Fibroblast of skin of left biceps (primary cell): Measurements from ENCODE around the gene DHRS1.

ENCODE experiments used
- DNase-seq, 2 experiments: peaks; one replicate each; pipeline ENCODE4 v3.0.0-alpha.2; 2013; ENCODE audit warnings: low read depth in 2 of 2

Gene DHRS1

GRCh38 chr14:24299255-24300191 lies at the start of gene DHRS1, which contains the start of gene NOP9:
Gene DHRS1, minus strand, starts transcription at chr14:24299780. Its CDS starts 674 bp downstream, at chr14:24299106.
Gene NOP9, plus strand, starts transcription at chr14:24299850. Its CDS starts 105 bp downstream, at chr14:24299955.
- peak; percentile 41 to 64 for DNase-seq

GRCh38 chr14:24348186-24348585 lies 48.6 kb upstream of the DHRS1 start:
- no peak for DNase-seq

- no peak for DNase-seq
Measured at GRCh38 chr14:24347134-24347533, 47.6 kb upstream of the DHRS1 start.

- DNase-seq: no peak
Measured at GRCh38 chr14:24343795-24344660, 44.4 kb upstream of the DHRS1 start.

GRCh38 chr14:24342889-24343288 lies 43.3 kb upstream of the DHRS1 start:
- DNase-seq: no peak

- no peak for DNase-seq
Measured at GRCh38 chr14:24340606-24341005, 41.0 kb upstream of the DHRS1 start.

- no peak for DNase-seq
Measured at GRCh38 chr14:24339284-24340151, 39.9 kb upstream of the DHRS1 start, which contains the start of gene RIPK3. Gene RIPK3, minus strand, starts transcription at chr14:24339991. Its CDS starts 165 bp downstream, at chr14:24339826.

- DNase-seq: no peak
Measured at GRCh38 chr14:24338843-24339242, 39.3 kb upstream of the DHRS1 start.

- no peak for DNase-seq
Measured at GRCh38 chr14:24337824-24338175, 38.2 kb upstream of the DHRS1 start.

GRCh38 chr14:24337144-24337823 lies 37.7 kb upstream of the DHRS1 start:
- DNase-seq: no peak

GRCh38 chr14:24335461-24336171 lies 36.0 kb upstream of the DHRS1 start:
- no peak for DNase-seq

- no peak for DNase-seq
Measured at GRCh38 chr14:24334431-24335291, 35.1 kb upstream of the DHRS1 start, which contains the start of gene ADCY4. Gene ADCY4, minus strand, starts transcription at chr14:24335071. Its CDS starts 419 bp downstream, at chr14:24334652.

GRCh38 chr14:24332268-24332993 lies 32.9 kb upstream of the DHRS1 start:
- no peak for DNase-seq

- no peak for DNase-seq
Measured at GRCh38 chr14:24331731-24332267, 32.2 kb upstream of the DHRS1 start.

GRCh38 chr14:24330973-24331674 lies 31.5 kb upstream of the DHRS1 start:
- no peak for DNase-seq

- no peak for DNase-seq
Measured at GRCh38 chr14:24329736-24330135, 30.2 kb upstream of the DHRS1 start.

GRCh38 chr14:24329073-24329663 lies 29.6 kb upstream of the DHRS1 start:
- DNase-seq: no peak
